Measurements from ENCODE around the gene AHCYL2. TPM values are rescaled to one million over a fixed set of nuclear protein-coding genes. Genes with fewer than 3 reads are reported as not detected.

AHCYL2 gene
- total and polyA plus RNA-seq, 2 donors (not counting 3 experiments of a cell fraction or from before 2014, with no cell fraction given), result 10.8 to 13.5 TPM

DNA sequence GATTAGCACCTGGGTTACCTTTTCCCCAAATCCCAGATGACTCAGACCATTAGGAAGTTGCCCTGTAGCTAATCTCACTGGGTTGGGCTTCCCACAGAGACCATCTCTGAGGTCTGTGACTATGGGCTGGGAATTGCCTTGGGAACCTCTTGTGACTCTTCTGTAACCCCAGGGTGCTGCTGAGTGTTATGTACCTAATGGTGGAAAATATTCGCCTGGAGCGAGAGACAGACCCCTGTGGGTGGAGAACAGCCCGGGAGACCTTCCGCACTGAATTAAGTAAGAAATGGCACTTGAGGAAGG lies 229.4 kb downstream of the AHCYL2 start:
- ChIA-PET POLR2A (no interaction called here), CTCF (interaction anchor here (0.8 to 3.1 kb wide), 3 partner anchors 86 to 297 kb away, joined by 3 to 17 read pairs (median 4); no protein-coding TSS in a partner anchor)
- no peaks in the 10 kb centered on the region for H3K27me3 ChIP-seq (ENCODE audit: control insufficient read depth in 2 of 2, insufficient read depth in 2 of 2, low read length in 2 of 2)
- FAIRE-seq (no peak), DNase-seq (ENCODE audit: low read depth, low spot score) (no peak)
- BruUV-seq (replicated peaks), result no TSS peak
- H3K27ac ChIP-seq (ENCODE audit: insufficient read depth, low read depth, low read length), result no peak overlapping the region
- no peaks in the 10 kb centered on the region for H3K9me3 ChIP-seq (replicated peaks; ENCODE audit: control insufficient read depth, insufficient read depth, low read length)
- intact Hi-C loops (cut with micrococcal nuclease) (no loop called here), dilution Hi-C loops (cut with MboI; ENCODE audit: extremely low pct_ligation_motif_present, low sequenced_read_pairs) (no loop called here)
- peaks cover 0 to 2% of the 10 kb centered on the region in 2 experiments for H3K36me3 ChIP-seq (ENCODE audit: control insufficient read depth in 2 of 2, extremely low read depth in 1 of 2, insufficient read depth in 2 of 2, low read length in 2 of 2)
- H4K20me1 ChIP-seq (replicated peaks; ENCODE audit: control insufficient read depth, extremely low read depth, insufficient read depth, low read length), result no peaks in the 10 kb centered on the region
- H3K4me3 ChIP-seq (replicated peaks in 1 of 3; ENCODE audit: insufficient read depth in 1 of 3, low read depth in 1 of 3, low read length in 3 of 3), result no peak overlapping the region
- H3K4me1 ChIP-seq (ENCODE audit: control insufficient read depth, extremely low read depth, insufficient read depth, low read length), result no peaks in the 10 kb centered on the region
- H2AFZ ChIP-seq (ENCODE audit: low read depth, low read length), result no peak overlapping the region
- H3K4me2 ChIP-seq (ENCODE audit: insufficient read depth, low read length), result no peak overlapping the region
- TF ChIP-seq POLR2AphosphoS5 (IDR thresholded peaks at IDR 0.05; ENCODE audit: insufficient read depth, low read depth, low read length), result no peak
- no peak for TF ChIP-seq EZH2 (IDR thresholded peaks at IDR 0.05; ENCODE audit: borderline replicate concordance, low read depth, low read length, severe bottlenecking)
- TF ChIP-seq POLR2A (IDR thresholded peaks at IDR 0.05; ENCODE audit: low read depth, low read length), result no peak
- TF ChIP-seq, protein P1, sequence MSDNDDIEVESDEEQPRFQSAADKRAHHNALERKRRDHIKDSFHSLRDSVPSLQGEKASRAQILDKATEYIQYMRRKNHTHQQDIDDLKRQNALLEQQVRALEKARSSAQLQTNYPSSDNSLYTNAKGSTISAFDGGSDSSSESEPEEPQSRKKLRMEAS (IDR thresholded peaks at IDR 0.05; ENCODE audit: insufficient read depth, insufficient read length), result no peak
- TF ChIP-seq, protein P2, sequence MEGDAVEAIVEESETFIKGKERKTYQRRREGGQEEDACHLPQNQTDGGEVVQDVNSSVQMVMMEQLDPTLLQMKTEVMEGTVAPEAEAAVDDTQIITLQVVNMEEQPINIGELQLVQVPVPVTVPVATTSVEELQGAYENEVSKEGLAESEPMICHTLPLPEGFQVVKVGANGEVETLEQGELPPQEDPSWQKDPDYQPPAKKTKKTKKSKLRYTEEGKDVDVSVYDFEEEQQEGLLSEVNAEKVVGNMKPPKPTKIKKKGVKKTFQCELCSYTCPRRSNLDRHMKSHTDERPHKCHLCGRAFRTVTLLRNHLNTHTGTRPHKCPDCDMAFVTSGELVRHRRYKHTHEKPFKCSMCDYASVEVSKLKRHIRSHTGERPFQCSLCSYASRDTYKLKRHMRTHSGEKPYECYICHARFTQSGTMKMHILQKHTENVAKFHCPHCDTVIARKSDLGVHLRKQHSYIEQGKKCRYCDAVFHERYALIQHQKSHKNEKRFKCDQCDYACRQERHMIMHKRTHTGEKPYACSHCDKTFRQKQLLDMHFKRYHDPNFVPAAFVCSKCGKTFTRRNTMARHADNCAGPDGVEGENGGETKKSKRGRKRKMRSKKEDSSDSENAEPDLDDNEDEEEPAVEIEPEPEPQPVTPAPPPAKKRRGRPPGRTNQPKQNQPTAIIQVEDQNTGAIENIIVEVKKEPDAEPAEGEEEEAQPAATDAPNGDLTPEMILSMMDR (IDR thresholded peaks at IDR 0.05; ENCODE audit: extremely low read depth in 1 of 2, insufficient read depth in 1 of 2, low read depth in 1 of 2, low read length in 2 of 2), result no peak
- no peak for TF ChIP-seq MYC (IDR thresholded peaks at IDR 0.05; ENCODE audit: low read depth, low read length)
- H3K9ac ChIP-seq (replicated peaks; ENCODE audit: extremely low read depth, insufficient read depth, low read length), result no peak overlapping the region
- H3K9me1 ChIP-seq (replicated peaks; ENCODE audit: control insufficient read depth, extremely low read depth, insufficient read depth, low read length), result no peaks in the 10 kb centered on the region
- H3K79me2 ChIP-seq (ENCODE audit: control insufficient read depth, insufficient read depth, low read length), result no peaks in the 10 kb centered on the region

DNA sequence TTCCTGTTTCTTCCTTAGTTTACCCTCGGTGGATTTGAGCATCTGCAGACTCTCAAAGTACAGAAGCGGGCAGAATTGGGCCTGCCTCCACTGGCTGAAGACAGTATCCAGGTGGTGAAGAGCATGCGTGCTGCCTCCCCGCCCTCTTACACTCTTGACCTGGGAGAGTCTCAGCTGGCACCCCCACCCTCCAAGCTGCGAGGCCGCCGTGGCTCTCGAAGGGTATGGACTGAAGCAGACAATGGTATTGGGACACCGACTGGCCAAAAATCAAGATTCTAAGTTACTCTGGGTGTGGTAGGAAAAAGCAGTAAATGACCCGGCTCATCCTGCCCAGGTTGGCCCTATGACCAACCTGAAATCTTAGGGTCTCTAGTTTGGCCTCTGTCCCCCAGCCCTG lies 231.6 kb downstream of the AHCYL2 start:
- FAIRE-seq, result no peak
- Histone ChIP-seq H3K27ac (ENCODE audit: insufficient read depth, low read depth, low read length) (no peak overlapping the region), H3K9ac (replicated peaks; ENCODE audit: extremely low read depth, insufficient read depth, low read length) (no peak overlapping the region), H3K9me3 (replicated peaks; ENCODE audit: control insufficient read depth, insufficient read depth, low read length) (no peaks in the 10 kb centered on the region), H3K27me3 (ENCODE audit: control insufficient read depth in 2 of 2, insufficient read depth in 2 of 2, low read length in 2 of 2) (no peaks in the 10 kb centered on the region), H3K4me2 (ENCODE audit: insufficient read depth, low read length) (no peak overlapping the region), H3K4me1 (ENCODE audit: control insufficient read depth, extremely low read depth, insufficient read depth, low read length) (no peaks in the 10 kb centered on the region), H3K4me3 (replicated peaks in 1 of 3; ENCODE audit: insufficient read depth in 1 of 3, low read depth in 1 of 3, low read length in 3 of 3) (no peak overlapping the region), H2AFZ (ENCODE audit: low read depth, low read length) (no peak overlapping the region), H3K36me3 (ENCODE audit: control insufficient read depth in 2 of 2, extremely low read depth in 1 of 2, insufficient read depth in 2 of 2, low read length in 2 of 2) (peaks cover 0 to 2% of the 10 kb centered on the region in 2 experiments), H4K20me1 (replicated peaks; ENCODE audit: control insufficient read depth, extremely low read depth, insufficient read depth, low read length) (no peaks in the 10 kb centered on the region), H3K9me1 (replicated peaks; ENCODE audit: control insufficient read depth, extremely low read depth, insufficient read depth, low read length) (no peaks in the 10 kb centered on the region), H3K79me2 (ENCODE audit: control insufficient read depth, insufficient read depth, low read length) (no peaks in the 10 kb centered on the region)
- CTCF ChIA-PET, result no interaction called here
- dilution Hi-C loops (cut with MboI; ENCODE audit: extremely low pct_ligation_motif_present, low sequenced_read_pairs), result no loop called here
- TF ChIP-seq POLR2AphosphoS5 (IDR thresholded peaks at IDR 0.05; ENCODE audit: insufficient read depth, low read depth, low read length) (no peak), MYC (IDR thresholded peaks at IDR 0.05; ENCODE audit: low read depth, low read length) (no peak), JUN (IDR thresholded peaks at IDR 0.05; ENCODE audit: borderline replicate concordance, insufficient read depth, insufficient read length, low read depth) (no peak), GATA2 (IDR thresholded peaks at IDR 0.05; ENCODE audit: insufficient read depth, insufficient read length, low read depth, low read length) (no peak), FOS (IDR thresholded peaks at IDR 0.05; ENCODE audit: borderline replicate concordance, insufficient read depth, low read length) (no peak), EZH2 (IDR thresholded peaks at IDR 0.05; ENCODE audit: borderline replicate concordance, low read depth, low read length, severe bottlenecking) (no peak), POLR2A (IDR thresholded peaks at IDR 0.05; ENCODE audit: low read depth, low read length) (no peak)
- TF ChIP-seq, protein P1 (IDR thresholded peaks at IDR 0.05; ENCODE audit: insufficient read depth, insufficient read length), result no peak
- TF ChIP-seq, protein P2 (IDR thresholded peaks at IDR 0.05; ENCODE audit: extremely low read depth in 1 of 2, insufficient read depth in 1 of 2, low read depth in 1 of 2, low read length in 2 of 2), result no peak
- intact Hi-C loops (cut with micrococcal nuclease), result no loop called here
- DNase-seq (ENCODE audit: low read depth, low spot score), result no peak
- no TSS peak for BruUV-seq (replicated peaks)
- POLR2A ChIA-PET, result no interaction called here
